HG02943 (cell line): ENCODE measurements around the gene ACSBG1.

Experiments used
- ATAC-seq: cut with Tn5 transposase; IDR thresholded peaks from one replicate; pipeline ENCODE4 v1.9.1; 2021; ENCODE audit warnings: mild to moderate bottlenecking, low read depth, moderate library complexity; ENCODE audit not compliant: unreplicated experiment

ACSBG1 gene

DNA sequence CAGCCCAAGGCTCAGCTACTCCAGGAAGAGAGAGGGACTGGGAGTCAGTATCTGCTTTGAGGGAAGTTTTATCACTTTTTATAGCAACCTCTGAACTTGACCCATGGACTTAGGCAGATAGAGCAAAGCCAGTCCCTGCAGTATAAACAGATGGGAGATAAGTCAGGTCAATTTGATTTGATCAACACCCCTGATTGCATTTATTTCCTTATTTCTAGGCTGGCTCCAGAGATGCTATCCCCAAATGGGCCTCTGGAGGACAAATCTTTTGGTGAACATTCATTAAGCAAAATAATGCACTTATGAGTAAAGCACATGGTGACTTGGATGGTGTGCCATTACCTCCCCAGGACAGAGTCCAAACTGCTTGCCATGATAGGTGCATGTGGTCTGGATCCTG lies 94.1 kb downstream of the ACSBG1 start:
- no peak for ATAC-seq

DNA sequence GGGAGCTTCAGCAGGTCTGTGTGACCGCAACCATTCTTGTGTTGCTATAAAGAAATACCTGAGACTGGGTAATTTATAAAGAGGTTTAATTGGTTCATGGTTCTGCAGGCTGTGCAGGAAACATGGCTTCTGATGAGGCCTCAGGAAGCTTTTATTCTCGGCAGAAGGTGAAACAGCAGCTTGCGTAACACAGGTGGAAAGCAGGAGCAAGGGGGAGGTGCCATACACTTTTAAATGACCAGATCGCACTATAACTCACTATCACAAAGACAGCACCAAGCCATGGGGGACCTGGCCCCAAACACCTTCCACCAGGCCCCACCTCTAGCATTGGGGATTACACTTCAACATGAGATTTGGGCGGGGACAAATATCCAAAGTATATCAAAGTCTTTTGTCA lies 94.8 kb downstream of the ACSBG1 start:
- no peak for ATAC-seq

DNA sequence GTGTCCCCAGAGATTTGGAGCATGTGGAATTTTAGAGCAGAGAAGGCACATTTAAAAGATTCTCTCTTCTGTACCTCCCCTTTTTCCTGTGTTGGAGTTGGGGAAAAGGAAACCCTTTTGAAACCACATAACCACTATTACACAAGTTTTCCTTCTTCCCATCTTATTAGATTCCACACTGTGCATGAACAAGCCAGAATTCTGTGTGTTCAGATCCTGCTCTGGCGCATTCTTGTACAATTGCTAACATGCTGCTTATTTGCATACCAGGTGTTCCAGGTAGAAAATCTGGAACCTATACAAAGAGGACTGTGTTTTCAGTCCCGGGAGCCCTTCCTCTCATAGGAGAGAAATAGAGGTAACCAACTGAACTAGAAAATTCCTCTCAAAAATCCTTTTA lies 100.6 kb downstream of the ACSBG1 start:
- no peak for ATAC-seq

DNA sequence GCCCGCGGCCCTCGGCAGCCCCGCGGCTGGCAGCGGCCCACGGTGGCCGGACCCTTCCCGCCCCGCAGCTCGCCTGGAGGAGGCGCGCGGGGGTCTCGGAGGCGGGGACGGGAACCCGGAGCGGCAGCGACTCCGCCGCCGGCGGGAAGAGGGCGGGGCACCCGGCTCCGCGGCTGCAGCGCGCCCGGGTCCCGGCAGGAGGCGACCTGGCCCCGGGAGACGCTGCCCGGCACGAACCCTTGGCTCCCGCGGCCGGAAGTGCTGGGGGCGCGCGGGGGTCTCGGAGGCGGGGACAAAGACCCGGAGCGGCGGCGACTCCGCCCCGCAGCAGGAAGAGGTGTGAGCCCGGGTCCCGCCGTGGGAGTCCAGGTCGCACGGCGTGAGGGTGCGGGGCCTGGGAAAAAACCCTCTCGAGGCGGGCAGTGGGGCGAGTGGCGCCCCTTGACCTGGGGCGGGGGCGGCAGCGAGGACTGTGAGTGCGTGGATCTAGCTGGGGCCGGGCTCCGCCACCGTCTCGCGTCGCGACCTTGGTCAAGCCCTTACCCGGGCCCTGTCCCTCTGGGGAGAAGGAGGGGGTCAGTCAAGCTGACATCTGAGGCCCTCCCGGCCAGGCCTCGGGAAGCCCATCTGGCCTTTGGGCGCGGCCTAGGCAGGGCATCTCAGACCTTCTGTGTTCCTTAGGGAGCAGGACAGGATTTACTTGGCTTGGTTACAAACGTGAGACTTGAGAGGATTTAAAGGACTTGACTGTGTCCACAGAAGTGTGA lies 102.9 kb downstream of the ACSBG1 start, which contains the start of gene CIB2:
TSS of gene CIB2 (minus strand) at position 151 of the 767 bp plus-strand sequence. CDS start 230 bp downstream, outside the sequence.
- peak; percentile 68 for ATAC-seq

DNA sequence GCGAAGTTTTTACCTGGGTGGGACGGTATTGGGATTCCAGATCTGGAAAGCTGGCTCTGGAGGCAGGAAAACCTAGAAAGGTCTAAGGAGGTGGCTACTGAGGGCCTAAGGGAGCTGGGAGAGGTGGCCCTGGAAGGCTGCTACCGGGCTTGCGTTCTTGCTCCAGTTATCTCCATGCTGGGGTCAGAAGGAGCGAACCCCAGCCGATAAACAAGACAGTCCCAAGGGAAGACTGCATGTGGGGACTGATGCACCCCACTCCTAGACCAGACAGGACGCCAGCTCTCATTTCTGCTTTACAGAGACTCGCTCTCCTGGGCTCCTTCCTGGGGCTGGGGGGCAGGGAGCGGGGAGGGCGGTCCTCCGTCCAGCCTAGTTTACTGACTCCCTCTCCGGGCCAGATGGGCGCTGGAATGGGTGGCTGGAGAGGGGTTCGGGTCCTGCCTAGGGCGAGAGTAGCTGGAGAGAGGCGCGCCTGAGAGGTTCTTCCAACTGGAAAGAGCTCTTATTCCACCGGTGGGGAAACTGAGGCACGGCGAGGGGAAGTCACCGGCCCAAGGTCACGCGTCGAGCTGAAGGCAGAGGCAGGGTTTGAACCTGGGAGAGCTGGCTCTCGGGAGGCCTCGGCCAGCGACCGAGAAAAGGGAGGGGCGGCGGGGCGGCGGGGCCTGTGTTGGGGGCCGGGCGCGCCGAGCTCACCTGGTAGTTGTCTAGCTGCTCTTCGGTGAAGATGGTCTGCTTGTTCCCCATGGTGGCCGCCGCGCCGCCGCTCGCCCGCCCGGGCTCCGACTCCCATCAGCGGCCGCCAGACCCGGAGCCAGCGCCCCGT lies 103.7 kb downstream of the ACSBG1 start:
- no peak for ATAC-seq

DNA sequence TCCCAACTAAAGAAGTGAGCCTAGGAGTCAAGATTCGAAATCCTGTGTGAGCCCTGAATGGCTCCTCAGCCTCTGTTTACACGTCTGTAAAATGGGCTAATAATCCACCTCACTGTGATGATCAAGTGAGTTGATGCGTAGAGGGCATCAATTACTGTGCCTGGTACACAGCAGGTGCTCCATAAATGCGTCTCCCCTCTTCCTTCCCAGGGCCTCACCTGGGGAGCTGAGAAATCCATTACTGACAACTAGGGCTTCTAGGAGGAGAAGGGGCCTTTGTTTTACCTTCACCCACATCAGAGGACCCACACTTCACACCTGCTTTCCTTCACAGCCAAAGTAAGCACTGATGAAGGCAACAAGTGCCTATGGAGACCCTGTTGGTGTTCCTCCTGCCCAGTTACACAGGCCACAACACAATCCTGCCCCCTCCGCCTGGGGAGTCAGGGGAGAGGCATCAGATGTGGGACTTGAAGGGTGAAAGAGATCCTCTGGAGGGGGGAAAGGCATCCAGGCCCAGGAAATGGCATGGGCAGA lies 104.5 kb downstream of the ACSBG1 start:
- no peak for ATAC-seq

DNA sequence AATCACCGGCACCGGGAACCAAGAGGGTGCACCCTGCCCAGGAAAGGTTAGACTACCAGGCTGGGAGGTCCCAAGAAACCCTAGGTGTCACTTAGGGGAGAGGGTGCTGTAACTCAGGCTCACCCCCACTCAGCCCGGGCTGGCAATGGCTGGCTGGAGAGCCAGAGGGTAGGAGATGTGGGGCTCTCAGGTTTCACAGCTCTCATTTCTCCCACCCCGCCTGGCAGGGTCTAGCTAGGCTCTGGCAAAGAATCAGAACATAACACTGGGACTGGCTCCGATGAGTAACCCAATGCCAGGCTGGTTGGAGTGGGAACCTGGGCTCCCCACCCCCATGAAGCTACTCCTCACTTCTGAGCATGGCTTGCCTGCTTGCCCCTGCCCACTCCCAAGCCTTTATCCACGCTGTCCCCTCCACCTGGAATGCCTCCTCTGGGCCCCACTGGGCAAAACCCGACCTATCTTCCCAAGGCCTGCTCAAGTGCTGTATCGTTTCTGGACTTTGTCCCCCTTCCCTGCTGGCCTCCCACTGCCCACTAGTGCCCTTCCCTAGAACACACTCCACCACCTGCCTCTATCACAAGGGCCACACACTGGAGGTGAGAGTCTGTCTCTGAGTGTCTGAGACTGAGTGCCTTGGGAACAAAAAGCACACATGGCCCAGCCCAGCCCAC lies 105.2 kb downstream of the ACSBG1 start:
- ATAC-seq = no peak

DNA sequence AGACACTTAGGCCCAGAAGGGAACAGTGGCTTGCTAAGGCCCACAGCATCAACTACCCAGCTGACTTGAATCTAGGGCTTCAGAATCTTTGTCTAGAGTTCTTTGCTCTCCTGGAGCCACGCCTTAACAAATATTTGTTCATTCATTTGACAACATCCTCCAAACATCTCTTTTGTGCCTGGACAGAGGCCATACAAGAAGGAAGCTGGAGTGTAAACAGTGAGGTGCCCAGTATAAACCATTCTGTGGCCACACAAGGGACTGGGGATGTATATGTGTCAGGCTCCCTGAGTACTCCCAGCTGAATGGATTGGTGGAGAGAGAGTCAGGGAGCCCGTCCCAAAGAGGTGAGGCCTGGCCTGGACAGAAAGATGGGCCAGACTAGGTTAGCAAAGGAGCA lies 106.5 kb downstream of the ACSBG1 start:
- ATAC-seq = no peak

DNA sequence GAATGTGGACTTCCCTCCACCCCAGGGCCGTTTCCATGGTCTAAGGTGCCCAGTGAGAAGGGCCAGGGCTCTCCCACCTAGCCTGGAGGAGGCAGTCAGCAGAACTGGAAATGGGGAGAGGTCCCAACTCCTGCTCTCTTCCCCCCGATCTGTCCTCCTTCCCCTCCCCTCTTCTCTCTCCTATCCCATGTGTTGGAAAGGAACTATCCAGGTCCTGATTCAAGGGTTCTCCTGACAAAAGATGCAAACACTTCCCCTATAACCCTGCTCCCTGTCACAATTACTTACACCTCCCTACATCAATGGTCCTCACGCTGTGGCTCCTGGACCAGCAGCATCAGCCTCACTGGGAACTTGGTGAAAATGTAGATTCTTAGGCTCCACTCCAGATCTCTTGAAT lies 109.1 kb downstream of the ACSBG1 start:
- no peak for ATAC-seq

DNA sequence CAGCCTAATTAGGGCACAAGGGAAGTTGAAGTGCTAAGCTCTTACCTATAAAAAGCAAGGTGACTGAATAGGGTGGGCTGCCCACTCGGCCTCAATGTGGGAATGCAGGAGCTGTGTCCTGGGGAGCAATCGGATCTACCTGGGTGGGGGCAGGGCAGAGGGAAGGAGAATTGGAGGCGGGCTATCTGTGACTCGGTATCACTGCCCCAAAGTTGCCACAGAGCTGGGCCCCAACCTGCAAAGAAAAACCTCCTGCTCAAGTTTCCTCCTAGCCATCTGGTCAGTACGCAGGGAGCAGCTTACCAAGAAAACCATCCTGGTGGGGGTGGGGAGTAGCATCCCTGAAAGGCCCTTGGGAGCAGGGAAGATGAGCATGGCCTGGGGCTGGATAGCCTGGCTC lies 113.8 kb downstream of the ACSBG1 start:
- no peak for ATAC-seq
